GM18511 (cell line): ENCODE data around the gene SYTL3.
"Not testable (repeated sequence)": the region's sequence is repeated elsewhere in the genome, so short reads cannot be mapped to it uniquely, and the experiment has no call there.

Experiments used
- ATAC-seq: cut with Tn5 transposase; IDR thresholded peaks from one replicate; pipeline ENCODE4 v1.9.1; 2021; ENCODE audit warnings: mild to moderate bottlenecking, moderate library complexity; ENCODE audit not compliant: unreplicated experiment

SYTL3 gene

DNA sequence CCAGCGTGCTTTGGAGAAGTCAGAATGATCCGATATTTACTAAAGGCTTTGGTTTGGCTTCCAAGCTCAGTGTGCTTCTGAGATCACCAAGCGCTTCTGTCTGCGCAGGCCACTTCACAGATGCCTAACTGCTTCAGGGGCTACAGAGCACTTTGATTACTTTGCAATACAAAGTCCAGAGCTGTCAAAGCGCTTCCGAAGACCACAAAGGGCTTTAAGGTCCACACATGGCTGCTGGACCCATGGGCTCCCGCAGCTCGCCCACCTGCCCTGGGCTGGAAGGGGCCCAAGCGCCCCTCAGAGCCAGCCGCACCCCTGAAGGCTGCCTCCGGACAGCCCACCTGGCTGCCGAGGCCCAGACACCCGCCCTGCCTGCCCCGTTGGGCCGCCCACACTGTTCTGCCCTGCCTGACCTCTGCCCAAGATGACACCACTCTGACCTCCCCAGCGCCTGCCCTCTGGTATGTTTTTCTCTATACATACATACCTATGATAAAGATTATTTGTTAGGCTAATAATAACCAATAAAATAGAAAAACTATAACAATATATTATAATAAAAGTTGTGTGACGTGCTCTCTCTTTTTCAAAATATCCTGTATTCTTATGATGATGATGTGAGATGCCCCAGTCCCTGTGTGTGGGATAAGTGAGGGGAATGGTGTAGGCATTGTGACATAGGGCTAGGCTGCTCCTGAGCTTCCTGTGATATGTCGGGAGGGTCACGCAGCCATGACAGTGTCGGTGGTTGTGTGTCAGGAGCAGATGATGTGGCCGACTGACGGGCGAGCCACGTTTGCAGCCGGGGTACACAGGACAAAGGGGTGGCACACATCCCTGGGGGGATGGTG lies 27.9 kb upstream of the SYTL3 start:
- no peak for ATAC-seq

DNA sequence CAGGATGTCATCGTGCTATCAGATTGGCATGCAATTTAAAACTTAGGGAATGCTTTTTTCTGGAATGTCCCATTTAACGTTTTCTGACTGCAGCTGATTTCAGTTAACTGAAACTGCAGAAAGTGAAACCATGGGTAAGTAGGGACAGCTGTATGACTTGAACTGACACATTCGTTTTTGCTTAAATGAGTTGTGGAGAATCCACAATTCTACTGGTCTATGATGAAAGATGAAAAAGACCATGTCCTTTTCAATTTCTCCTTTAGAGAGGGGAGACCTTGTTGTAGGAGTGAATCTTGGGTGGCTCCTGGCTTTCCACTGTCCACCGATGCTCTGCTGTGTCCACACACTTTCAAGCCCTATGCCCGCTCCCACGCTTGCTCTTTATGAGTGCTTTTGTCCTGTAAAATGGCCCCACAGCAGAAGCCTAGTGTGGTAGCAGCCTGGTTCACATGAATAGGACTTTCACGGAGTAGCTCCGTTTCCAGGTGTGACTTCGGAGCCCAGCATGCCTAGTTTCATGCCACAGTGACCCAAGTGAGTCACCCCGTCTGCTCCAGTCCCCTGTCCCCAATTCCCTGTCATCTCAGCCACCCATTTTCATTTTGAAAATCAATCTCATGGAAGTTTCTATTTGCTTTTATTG lies 27.2 kb upstream of the SYTL3 start:
- ATAC-seq = no peak

DNA sequence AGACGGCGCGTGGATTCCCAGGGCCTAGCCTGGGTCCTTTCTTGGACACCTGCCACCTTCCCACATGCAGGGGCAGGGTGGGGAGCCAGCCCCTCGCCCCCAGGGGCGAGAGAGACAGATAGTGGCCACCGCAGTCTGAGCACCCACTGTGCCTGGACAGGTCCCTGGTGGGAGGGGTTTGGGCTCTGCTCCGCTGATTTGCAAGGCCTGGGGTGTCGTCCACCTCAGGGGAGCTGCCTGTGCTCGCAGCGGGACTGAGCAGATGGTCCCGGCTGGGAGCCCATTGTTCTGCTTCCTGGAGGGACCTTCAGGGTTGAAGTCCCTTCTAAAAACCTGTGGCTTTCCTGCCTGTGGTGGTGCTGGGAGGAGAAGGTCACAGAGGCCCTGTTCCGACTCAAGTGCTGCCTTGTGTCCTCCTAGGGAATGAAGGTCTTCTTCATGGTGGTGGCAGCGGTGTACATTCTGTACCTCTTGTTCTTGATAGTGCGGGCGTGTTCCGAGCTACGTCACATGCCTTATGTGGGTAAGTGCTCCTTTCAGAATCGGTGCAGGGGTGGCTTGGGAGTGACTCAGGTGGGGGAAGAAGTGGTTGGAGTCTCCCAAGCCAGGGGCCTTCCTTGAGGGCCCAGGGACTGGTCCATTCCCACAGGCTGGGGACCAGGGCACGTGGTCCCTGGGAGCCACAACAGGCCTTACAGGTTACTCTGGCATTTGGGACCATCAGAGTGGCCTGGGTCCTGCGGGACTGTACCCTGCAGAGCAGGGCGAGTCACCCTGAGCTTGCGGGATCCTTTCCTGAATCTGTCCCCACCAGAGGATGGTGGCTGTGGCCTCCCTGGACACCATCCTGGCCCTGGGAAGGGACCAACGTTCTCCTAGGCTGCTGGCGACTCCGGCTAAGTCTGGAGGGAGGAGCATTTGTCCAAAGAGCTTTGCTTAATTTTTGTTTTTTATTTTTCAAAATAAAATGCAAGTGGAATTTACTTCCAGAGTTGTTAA lies 24.9 kb upstream of the SYTL3 start:
- ATAC-seq = no peak

DNA sequence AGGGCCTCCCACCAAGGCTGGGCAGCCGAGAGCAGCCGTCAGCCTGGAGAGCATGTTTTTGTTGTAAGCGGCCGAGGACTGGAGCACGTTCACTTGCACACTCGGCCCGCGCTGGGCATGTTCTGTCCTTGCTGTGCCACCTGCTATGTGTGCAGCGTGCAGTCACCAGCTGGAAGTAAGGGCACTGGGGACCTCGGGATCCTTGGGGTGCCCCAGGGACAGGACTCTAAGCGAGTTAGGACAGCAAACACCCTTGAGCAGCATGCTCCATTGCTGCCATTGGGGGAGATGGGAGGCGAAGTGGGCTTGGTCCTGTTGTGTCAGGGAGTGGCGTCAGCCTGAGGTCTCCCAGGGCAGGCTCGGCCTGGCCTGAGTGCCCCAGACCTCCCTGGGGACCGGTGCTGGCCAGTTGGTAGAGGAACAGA lies 24.0 kb upstream of the SYTL3 start:
- no peak for ATAC-seq

DNA sequence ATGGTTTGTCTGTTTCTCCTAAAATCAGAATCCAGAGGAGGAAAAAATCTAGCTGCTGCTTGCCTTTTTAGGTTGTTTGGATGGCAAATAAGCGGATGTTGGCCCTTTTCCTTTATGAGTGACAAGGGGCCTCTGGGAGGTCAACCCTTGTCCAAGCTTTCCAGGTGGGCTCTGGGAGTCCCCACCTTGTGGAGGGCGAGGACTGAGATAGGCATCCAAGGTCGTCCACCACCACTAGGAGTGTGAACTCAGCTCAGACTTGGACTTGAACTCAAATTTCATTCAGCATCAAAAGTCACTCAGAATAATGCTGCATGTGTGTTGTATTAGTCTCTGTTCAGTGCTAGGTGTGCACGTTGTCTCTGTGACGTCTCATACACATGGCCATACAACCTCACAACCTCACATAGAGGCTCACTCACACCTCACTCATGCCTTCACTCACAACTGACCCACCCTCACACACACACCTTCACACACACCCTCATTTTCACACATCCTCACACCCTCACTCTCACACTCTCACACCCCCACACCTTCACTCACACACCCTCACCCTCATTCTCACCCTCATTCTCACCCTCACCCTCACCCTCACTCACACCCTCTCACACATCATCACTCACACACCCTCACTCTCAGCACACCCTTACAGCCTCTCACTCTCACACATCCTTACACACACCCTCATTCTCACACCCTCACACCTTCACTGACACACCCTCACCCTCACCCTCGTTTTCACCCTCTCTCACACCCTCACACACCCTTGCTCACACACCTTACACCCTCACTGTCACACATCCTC lies 23.3 kb upstream of the SYTL3 start:
- no peak for ATAC-seq

DNA sequence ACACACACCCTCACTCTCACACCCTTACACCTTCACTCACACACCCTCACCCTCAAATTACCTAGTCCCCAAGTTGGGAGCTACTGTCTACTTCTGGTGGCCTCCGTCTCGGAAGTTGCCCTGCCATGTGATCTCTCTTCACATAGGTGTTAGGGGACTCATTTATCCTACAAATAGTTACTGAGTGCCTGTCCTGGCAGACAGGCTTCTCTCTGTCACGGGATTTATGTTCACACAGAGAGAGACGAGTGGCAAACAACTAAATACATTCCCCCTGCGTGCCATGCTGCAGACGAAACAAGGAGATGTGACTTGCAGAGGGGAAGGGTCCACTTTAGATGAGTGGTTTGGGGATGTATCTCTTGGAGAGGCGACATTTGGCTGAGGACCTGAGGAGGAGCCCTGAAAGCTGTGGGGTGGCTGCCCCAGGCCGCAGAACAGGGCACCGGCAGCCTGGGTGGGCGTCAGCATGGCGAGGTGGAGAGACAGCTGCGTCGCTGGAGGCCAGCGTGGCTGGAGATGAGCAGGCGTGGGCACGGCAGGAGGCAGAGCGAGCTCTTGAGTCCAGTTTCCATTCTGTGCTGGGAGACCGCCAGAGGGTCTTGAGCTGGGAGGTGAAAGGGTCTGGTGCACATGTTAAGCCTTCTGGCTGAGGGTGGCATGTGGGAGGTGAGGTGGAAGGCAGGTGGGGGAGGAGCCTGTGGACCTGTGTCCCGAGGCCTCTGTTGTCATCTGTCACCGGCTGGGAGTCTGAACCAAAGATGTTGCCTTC lies 22.5 kb upstream of the SYTL3 start:
- ATAC-seq = no peak

DNA sequence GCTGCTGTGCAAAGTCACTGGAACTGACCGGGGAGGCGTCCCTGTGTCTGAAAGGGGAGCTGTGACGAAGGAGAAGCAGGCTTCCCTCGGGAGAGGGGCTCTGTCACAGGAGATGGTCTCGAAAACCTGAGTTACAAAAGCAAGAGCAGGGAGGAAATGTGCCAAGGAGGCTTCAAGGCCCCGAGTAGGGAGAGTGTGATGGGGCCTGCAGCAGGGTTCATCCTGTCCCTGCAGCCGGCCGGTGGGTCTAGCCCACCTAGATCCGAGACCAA lies 22.0 kb upstream of the SYTL3 start:
- ATAC-seq = no peak

DNA sequence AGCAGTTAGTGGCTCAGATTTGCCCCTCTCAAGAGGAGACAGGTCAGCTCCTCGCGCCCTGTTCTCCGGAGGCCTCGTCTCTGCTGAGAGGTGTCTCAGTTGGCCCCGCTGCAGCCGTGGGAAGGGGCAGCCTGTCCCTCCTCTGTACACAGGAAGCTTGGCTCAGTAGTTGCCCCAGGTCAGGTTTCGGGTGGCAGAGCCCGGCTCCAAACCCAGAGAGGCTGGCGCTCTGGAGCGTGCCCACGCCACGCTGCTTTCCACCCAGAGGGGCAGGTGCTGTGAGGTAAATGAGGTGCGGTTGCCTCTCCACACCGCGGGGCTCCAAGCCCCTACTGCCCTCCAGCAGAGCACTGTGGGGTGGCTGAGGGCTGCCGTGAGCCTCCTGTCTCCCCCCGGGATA lies 21.3 kb upstream of the SYTL3 start:
- ATAC-seq = no peak

DNA sequence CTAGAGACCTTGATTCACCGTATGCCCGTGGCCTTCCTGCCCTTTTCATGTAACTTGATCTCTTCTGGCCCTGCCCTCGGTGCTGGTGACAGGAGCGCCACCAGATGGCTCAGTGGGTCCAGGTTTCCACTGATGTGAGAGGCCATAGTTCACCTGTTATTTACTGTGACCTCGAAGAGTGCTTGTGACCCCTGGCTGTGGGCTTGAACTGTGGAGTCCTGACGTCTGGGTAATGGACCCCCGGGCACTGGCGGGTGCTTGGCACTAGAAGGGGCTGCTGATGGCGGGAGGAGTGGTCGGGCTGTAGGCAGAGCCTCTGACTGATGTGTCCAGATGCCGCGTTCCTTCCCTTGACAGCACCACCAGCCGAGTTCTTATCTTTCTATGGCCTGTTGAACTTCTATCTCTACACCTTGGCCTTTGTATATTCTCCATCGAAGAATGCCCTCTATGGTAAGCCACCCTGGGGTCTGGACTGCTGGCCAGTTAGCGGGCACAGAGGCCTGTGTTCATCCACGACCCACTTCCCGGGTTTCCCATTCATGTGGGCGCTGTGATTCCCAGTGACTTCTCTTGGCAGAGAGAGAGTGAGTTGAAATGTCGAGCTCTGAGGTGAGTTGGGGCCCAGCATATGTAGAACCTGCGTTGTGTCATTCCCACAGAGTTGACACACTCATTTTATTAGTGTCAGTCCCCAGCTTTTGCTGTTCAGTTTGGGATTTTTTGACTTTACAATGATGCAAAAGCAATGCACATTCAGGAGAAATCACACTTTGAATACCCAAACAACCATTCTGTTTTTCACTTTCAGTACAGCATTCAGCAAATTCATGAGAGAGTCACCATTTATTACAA lies 20.3 kb upstream of the SYTL3 start:
- no peak for ATAC-seq

DNA sequence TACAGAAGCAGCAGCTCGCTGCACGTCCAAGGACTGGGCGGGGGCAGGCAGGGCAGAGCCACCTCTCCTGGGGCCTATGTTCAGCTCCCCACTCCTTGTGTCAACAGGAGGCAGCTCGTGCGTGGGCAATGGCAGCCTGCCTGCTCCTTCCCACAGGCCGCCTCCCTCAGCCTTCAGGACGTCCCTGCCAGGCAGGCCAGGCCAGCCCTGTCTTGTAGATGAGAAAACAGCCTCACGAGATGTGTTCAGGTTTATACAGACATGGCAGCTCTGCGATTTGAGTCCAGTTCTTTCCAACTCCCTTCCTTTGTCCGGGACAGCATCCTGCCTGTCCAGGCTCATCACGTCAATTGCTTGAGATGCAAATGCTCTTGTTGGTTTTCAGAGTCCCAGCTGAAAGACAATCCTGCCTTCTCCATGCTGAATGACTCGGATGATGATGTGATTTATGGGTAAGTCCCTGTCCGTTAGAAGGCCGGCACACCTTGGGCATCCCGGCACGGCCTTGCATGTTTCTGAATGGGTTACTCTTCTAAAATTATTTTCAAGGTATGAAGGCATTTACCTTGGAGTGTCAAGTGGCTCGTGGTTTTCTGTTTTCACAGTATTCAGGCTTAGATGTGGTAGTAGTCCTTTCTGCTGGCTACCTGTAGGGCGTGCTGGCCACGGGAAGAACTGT lies 18.8 kb upstream of the SYTL3 start:
- ATAC-seq = no peak

DNA sequence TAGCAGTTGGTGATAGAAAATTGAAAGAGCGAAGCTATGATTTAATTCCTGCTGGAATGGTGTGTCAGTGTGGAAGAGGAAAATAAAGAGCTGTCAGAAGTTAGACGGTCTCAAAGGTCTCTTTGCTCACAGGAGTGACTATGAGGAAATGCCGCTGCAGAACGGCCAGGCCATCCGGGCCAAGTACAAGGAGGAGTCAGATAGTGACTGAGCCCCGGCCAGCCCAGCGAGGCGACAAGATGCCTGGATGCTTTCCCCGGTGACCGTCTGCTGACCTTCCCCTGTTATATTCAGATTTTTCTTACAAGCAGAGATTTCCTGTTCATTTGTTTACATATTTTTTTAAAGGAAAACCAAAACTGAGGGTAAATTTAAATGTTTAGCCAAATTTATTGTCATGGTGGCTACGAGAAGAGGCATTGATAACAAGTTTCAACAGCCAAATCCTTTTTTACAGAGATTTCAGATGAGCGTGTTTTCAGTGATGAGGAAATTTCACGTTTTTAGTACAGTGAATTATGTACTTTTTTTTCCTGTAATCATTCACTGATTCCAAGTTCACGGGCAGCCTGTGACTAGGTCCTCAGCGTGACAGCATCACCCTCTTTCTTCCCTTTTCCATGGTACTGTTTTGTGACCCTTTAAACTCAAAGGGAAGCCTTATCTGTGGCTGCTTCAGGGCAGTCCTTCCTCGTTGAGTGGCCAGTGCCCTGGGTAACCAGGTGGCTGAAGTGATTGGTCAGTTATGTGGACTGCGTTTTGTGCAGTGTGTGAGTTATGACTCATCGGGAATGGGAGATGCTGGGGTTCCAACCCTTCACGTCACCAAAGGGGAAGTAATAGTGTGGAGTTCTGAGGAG lies 17.9 kb upstream of the SYTL3 start:
- no peak for ATAC-seq

DNA sequence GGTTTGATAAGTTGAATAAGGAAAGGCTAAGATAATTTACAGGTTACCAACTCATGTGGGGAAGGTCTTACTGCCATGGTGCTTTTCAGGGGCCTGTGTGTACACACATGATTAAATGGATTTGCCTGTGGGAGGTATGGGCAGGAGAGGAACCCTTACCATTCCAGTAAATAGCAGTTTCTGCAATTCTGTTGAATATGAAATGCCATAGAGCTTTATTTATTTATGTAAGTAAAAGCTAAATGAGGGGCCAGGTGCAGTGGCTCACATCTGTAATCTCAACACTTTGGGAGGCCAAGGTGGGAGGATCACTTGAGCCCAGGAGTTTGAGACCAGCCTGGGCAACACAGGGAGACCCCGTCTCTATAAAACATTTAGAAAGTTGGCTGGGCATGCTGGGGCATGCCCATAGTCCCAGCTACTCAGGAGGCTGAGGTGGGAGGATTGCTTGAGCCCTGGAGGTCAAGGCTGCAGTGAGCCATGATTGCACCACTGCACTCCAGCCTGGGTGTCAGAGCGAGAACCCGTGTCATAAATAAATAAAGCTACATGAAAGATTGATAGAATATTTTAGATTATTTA lies 17.2 kb upstream of the SYTL3 start:
- ATAC-seq = not testable (repeated sequence)

DNA sequence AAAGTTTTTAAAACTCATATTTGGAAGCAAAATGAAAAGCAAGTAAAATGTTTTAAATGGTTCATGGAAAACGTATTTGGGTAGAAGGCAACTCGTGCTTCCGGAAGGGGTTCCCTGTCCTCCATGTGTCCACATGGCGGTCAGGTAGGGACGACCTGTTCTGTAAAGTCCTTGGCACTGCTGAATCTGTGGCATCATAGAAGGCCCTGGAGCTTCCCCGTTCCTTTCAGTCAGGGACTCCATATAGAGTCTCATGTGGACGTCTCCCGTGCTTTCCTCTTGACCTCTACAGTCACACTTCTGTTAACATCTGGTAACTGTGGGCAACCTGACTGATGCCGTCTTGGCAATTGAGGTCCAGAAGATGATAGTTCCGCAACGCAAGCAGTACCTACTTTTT lies 16.7 kb upstream of the SYTL3 start:
- no peak for ATAC-seq

DNA sequence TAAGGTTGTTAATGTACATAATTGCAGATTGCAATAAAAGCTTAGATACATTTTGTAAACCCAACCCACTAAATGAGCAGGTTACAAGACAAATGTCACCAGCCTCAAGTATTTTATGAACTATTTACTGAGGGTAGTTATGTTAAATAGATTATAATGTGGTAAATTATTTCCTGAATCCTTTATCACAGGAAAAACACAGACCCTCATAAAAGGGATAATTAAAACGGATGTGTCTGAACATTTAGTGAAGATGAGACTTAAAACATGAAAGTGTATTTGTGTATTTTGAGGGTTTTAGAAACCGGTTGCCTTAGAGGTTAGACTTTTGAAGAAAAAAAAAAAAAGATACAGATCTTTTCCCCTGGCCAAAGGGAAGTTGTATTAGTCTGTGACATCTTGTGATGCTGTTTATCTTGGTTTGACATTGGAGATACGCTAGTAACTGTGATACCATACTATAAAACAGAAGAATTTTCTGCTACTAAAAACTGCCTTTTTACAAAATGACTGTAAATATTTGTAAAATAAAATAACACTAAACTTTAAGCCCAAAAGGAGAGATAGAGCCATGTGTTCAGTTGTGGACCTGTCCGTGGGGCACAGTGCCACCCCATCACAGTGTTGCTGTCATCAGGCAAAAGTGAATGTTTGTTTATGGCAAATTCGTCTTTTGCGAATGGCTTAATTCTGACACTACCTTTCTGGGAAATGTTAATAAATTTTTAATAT lies 15.0 kb upstream of the SYTL3 start:
- ATAC-seq = no peak

DNA sequence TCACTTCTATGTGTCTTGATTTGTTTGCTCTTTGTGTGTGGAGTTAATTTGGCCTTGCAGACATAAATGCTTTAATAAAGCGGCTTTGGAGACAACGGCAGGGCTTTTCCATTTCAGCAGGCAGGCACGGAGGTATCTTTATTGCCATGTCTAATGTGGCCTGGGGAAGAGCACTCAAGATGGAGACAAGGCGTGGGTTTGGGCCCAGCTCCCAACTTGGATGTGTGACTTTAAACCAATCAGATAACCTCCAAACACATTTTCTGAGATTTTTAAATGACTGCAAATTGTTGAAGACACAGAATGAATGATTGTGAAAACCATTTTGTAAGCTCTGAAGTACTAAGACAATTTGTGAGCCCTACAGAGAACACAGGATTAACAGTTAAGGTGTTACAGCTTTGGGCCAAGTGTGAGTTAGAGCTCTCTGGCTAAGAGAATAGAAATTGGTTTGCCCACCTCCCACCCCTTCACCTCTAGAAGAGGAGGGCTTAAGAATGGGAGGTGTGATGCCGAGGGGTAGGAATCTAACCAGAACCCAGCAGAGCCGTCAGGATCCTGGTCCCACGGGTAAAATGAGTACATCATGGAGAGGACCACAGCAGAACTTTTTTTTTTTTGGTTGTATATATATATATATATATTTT lies 14.3 kb upstream of the SYTL3 start:
- ATAC-seq = no peak

DNA sequence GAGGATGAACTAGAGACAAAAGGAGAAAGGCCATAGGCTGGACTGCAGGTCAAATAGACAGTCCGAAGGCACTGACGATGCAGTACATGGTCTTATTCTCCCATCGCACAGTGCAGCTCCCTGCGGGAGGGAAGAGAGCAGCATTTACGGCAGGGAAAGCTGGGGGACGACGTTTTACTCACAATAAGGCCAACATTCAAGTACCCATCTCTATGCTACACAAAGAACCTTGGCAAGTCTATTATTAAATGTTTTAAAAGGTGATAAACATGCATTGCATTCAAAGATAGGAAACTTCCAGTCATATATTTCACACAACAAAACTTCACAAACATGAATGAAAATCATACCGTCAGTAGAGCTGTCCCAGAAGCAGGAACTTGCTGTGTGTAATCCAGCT lies 13.1 kb upstream of the SYTL3 start:
- no peak for ATAC-seq
